H1 (cell line): ENCODE results near the gene EPB41L3. TPM values are rescaled to one million over a fixed set of nuclear protein-coding genes. Genes with fewer than 3 reads are reported as not detected.

Experiments
- CTCF ChIA-PET: fragments of 300-600 bp; sonication (Branson Sonifier 250); formaldehyde crosslinking; loops from one replicate; lab custom pipeline; 2021; ENCODE audit not compliant: partially characterized antibody; lab: Charles Lee
- POLR2A ChIA-PET: fragments of 300-600 bp; sonication (Branson Sonifier 250); formaldehyde crosslinking; loops from one replicate; lab custom pipeline; 2021; ENCODE audit warnings: inconsistent platforms; ENCODE audit not compliant: partially characterized antibody; lab: Charles Lee
- DNase-seq, 2 experiments: peaks; one replicate each; pipeline versions ENCODE4 v3.0.0 to v3.0.0-alpha.2; 2010 to 2022; ENCODE audit warnings: low spot score in 2 of 2, low read depth in 1 of 2, mixed read lengths in 1 of 2
- FAIRE-seq: peaks from 2 replicates; lab custom pipeline; 2011; peaks lifted over from hg19 to GRCh38; lab: Jason Lieb, UNC
- H2AFZ ChIP-seq: 2 replicates; pipeline ENCODE4 v1.8.1; 2012; ENCODE audit warnings: low read length, inconsistent platforms
- H2AK5ac ChIP-seq: 2 replicates; pipeline ENCODE4 v1.6.1; 2013; ENCODE audit warnings: low read depth, low read length
- H2BK120ac ChIP-seq: replicated peaks from 2 replicates; pipeline ENCODE3; 2013; ENCODE audit warnings: low read depth, low read length, inconsistent platforms
- H2BK12ac ChIP-seq: 2 replicates; pipeline ENCODE4 v1.6.1; 2013; ENCODE audit warnings: low read depth, low read length
- H2BK15ac ChIP-seq: 2 replicates; pipeline ENCODE4 v1.6.1; 2013; ENCODE audit warnings: low read length
- H2BK20ac ChIP-seq: 2 replicates; pipeline ENCODE4 v1.6.1; 2013; ENCODE audit warnings: low read length
- H2BK5ac ChIP-seq: 2 replicates; pipeline ENCODE4 v1.6.1; 2013; ENCODE audit warnings: low read depth, low read length
- H3K14ac ChIP-seq: 2 replicates; pipeline ENCODE4 v1.6.1; 2013; ENCODE audit warnings: inconsistent platforms; ENCODE audit not compliant: insufficient read length
- H3K18ac ChIP-seq: 2 replicates; pipeline ENCODE4 v1.6.1; 2013; ENCODE audit warnings: low read length; ENCODE audit errors: extremely low read depth
- H3K23ac ChIP-seq: 2 replicates; pipeline ENCODE4 v1.6.1; 2013; ENCODE audit warnings: inconsistent platforms; ENCODE audit not compliant: insufficient read length
- H3K23me2 ChIP-seq: 2 replicates; pipeline ENCODE4 v1.6.1; 2013; ENCODE audit warnings: low read depth, low read length
- H3K27ac ChIP-seq: 2 replicates; pipeline ENCODE4 v1.6.1; 2011; ENCODE audit warnings: low read depth, low read length, inconsistent platforms
- H3K27me3 ChIP-seq, 4 experiments: replicated peaks in 1 of 4; 1 replicate in 1 of 4; 2 replicates in 3 of 4; pipeline versions ENCODE4 v1.6.1 to v1.8.1; 2011 to 2013; ENCODE audit warnings: low read length in 3 of 4, mild to moderate bottlenecking in 3 of 4, inconsistent platforms in 2 of 4, mixed read lengths in 2 of 4, moderate library complexity in 1 of 4; ENCODE audit not compliant: control insufficient read depth in 3 of 4, insufficient read depth in 3 of 4; ENCODE audit errors: extremely low read depth in 1 of 4
- H3K36me3 ChIP-seq, 4 experiments: 2 replicates each; pipeline versions ENCODE4 v1.6.1 to v1.8.1; 2011 to 2013; ENCODE audit warnings: mild to moderate bottlenecking in 4 of 4, low read length in 3 of 4, moderate library complexity in 2 of 4, control low read depth in 1 of 4, inconsistent platforms in 1 of 4; ENCODE audit not compliant: insufficient read depth in 4 of 4, control insufficient read depth in 2 of 4
- H3K4ac ChIP-seq: replicated peaks from 2 replicates; pipeline ENCODE3; 2013; ENCODE audit warnings: low read length, low read depth, mixed read lengths, inconsistent platforms; ENCODE audit not compliant: insufficient read length
- H3K4me1 ChIP-seq, 4 experiments: replicated peaks in 1 of 4; 1 replicate in 1 of 4; 2 replicates in 3 of 4; pipeline versions ENCODE4 v1.6.1 to v1.8.1; 2011 to 2013; ENCODE audit warnings: low read length in 3 of 4, inconsistent platforms in 2 of 4, mixed read lengths in 1 of 4; ENCODE audit not compliant: insufficient read depth in 4 of 4, control insufficient read depth in 3 of 4
- H3K4me2 ChIP-seq, 2 experiments: 2 replicates each; pipeline versions ENCODE4 v1.6.1 to v1.8.1; 2011 to 2013; ENCODE audit warnings: low read depth in 2 of 2, low read length in 2 of 2, control low read depth in 1 of 2, inconsistent platforms in 1 of 2, mild to moderate bottlenecking in 1 of 2; ENCODE audit not compliant: insufficient read depth in 1 of 2
- H3K4me3 ChIP-seq, 4 experiments: fragments of 200-600, 300-600 bp in 1 of 4; sonication (generic), shearing (Covaris generic), sonication (Bioruptor Twin) in 1 of 4; 2 replicates each; pipeline versions ENCODE4 v1.5.1 to v1.8.1; 2011 to 2016; ENCODE audit warnings: low read length in 4 of 4, low read depth in 3 of 4, control low read depth in 2 of 4, inconsistent platforms in 2 of 4, mild to moderate bottlenecking in 2 of 4, mixed read lengths in 1 of 4, moderate library complexity in 1 of 4; ENCODE audit not compliant: insufficient read depth in 2 of 4; ENCODE audit errors: extremely low read depth in 1 of 4
- H3K56ac ChIP-seq: replicated peaks from 2 replicates; pipeline ENCODE3; 2013; ENCODE audit warnings: low read depth, mild to moderate bottlenecking, mixed read lengths, low read length, inconsistent platforms; ENCODE audit not compliant: insufficient read length
- H3K79me1 ChIP-seq: 2 replicates; pipeline ENCODE4 v1.6.1; 2013; ENCODE audit warnings: low read depth, low read length, control low read depth
- H3K79me2 ChIP-seq, 2 experiments: 2 replicates each; pipeline versions ENCODE4 v1.6.1 to v1.8.1; 2012 to 2013; ENCODE audit warnings: low read length in 2 of 2, mild to moderate bottlenecking in 2 of 2, inconsistent platforms in 1 of 2; ENCODE audit not compliant: insufficient read depth in 2 of 2, control insufficient read depth in 1 of 2
- H3K9ac ChIP-seq, 4 experiments: replicated peaks in 1 of 4; 1 replicate in 1 of 4; 2 replicates in 3 of 4; pipeline versions ENCODE4 v1.6.1 to v1.8.1; 2011 to 2013; ENCODE audit warnings: low read depth in 3 of 4, low read length in 3 of 4, control low read depth in 2 of 4, mild to moderate bottlenecking in 2 of 4, moderate library complexity in 2 of 4, inconsistent platforms in 1 of 4; ENCODE audit errors: extremely low read depth in 1 of 4
- H3K9me3 ChIP-seq, 2 experiments: 2 replicates each; pipeline versions ENCODE4 v1.6.1 to v1.8.1; 2012 to 2013; ENCODE audit warnings: mild to moderate bottlenecking in 2 of 2, moderate library complexity in 2 of 2, control low read depth in 1 of 2, inconsistent platforms in 1 of 2, low read depth in 1 of 2, low read length in 1 of 2, mixed read lengths in 1 of 2; ENCODE audit not compliant: insufficient read depth in 2 of 2
- H4K20me1 ChIP-seq, 2 experiments: replicated peaks in 1 of 2; 2 replicates each; pipeline versions ENCODE3 to v1.8.1; 2011 to 2013; ENCODE audit warnings: inconsistent platforms in 2 of 2, low read length in 2 of 2, mild to moderate bottlenecking in 1 of 2; ENCODE audit not compliant: insufficient read depth in 2 of 2, control insufficient read depth in 1 of 2
- H4K5ac ChIP-seq: 2 replicates; pipeline ENCODE4 v1.6.1; 2013; ENCODE audit warnings: low read length, low read depth, mixed read lengths, inconsistent platforms; ENCODE audit not compliant: insufficient read length
- H4K8ac ChIP-seq: 2 replicates; pipeline ENCODE4 v1.8.0; 2013; ENCODE audit warnings: mild to moderate bottlenecking, moderate library complexity, low read length, inconsistent platforms; ENCODE audit not compliant: insufficient read depth; ENCODE audit errors: extremely low read depth
- H4K91ac ChIP-seq: replicated peaks from 2 replicates; pipeline ENCODE3; 2013; ENCODE audit warnings: low read length, mixed read lengths, inconsistent platforms; ENCODE audit not compliant: insufficient read length
- ASH2L ChIP-seq: fragments of 200-600, 300-600 bp; sonication (generic); IDR thresholded peaks from one replicate; pipeline ENCODE4 v1.7.1; 2017; ENCODE audit warnings: low read length
- BCL11A ChIP-seq, 2 experiments: IDR thresholded peaks; one replicate each; pipeline ENCODE4 v1.6.1; 2011; ENCODE audit warnings: low read depth in 2 of 2, low read length in 2 of 2, mild to moderate bottlenecking in 2 of 2
- CBX8 ChIP-seq: fragments of 300-800, 300-1000 bp; sonication (generic); IDR thresholded peaks from 2 replicates; pipeline ENCODE4 v1.7.1; 2016; ENCODE audit warnings: low read depth, low read length, borderline replicate concordance
- CEBPB ChIP-seq: IDR thresholded peaks from 2 replicates; pipeline ENCODE4 v1.6.1; 2012; ENCODE audit warnings: low read depth, low read length
- RBBP5 ChIP-seq: IDR thresholded peaks from 2 replicates; pipeline ENCODE4 v1.7.1; 2012; ENCODE audit warnings: low read depth, mild to moderate bottlenecking, inconsistent platforms, low read length, moderate library complexity, borderline replicate concordance
- RNF2 ChIP-seq: fragments of 200-900, 300-1000 bp; sonication (generic); IDR thresholded peaks from 2 replicates; pipeline ENCODE4 v1.7.1; 2016; ENCODE audit warnings: borderline replicate concordance, low read depth, mild to moderate bottlenecking, antibody characterized with exemption, low read length; ENCODE audit not compliant: poor library complexity, severe bottlenecking; ENCODE audit errors: missing control alignments
- TBP ChIP-seq: IDR thresholded peaks from 2 replicates; pipeline ENCODE4 v1.6.1; 2011; ENCODE audit warnings: low read depth, low read length, improper control_type of control experiment
- ZNF274 ChIP-seq: IDR thresholded peaks from 2 replicates; pipeline ENCODE4 v1.7.0; 2012; ENCODE audit warnings: low read length, borderline replicate concordance; ENCODE audit errors: extremely low read depth
- WGBS, 2 experiments: shearing (Covaris generic) in 1 of 2; methylation state at CpG; one replicate each; pipeline versions ENCODE4 v1.1.6 to v1.1.7; 2013 to 2015; ENCODE audit warnings: low lambda C conversion rate in 2 of 2, mixed read lengths in 2 of 2, inconsistent platforms in 1 of 2, low coverage in 1 of 2, missing lambda C conversion rate in 1 of 2; ENCODE audit not compliant: insufficient replicate concordance in 2 of 2, insufficient coverage in 1 of 2, insufficient read length in 1 of 2; ENCODE audit errors: extremely low coverage in 1 of 2, missing lambda C conversion rate in 1 of 2; 5-methylcytosine and 5-hydroxymethylcytosine counted together
- polyA plus RNA-seq, 7 experiments: library from polyadenylated mRNA; depleted of rRNA in 3 of 7; stranded (reverse) in 5 of 7; unstranded in 2 of 7; fragments of >200 nt in 5 of 7; fragments of 200-250 nt in 2 of 7; gene quantifications; 1 replicate in 5 of 7; 2 replicates in 1 of 7; 4 replicates in 1 of 7; pipeline versions ENCODE4 v1.2.1 to v1.2.3, GENCODE V29; 2011 to 2013; ENCODE audit warnings: missing spikeins in 2 of 7, mixed read lengths in 2 of 7
- total RNA-seq: library from RNA; stranded (reverse); fragmentation: NEBNext Ultra II Directional; extraction: Animal tissue kit (Norgen Biotek cat#: 25700); gene quantifications from 2 replicates; pipeline ENCODE4 v1.2.1, GENCODE V29; 2021

Gene EPB41L3
- total and polyA plus RNA-seq, 2 of the 8 experiments (the other 6 are each of a cell fraction or from before 2014, with no cell fraction given), result 7.9 to 16.1 TPM

DNA sequence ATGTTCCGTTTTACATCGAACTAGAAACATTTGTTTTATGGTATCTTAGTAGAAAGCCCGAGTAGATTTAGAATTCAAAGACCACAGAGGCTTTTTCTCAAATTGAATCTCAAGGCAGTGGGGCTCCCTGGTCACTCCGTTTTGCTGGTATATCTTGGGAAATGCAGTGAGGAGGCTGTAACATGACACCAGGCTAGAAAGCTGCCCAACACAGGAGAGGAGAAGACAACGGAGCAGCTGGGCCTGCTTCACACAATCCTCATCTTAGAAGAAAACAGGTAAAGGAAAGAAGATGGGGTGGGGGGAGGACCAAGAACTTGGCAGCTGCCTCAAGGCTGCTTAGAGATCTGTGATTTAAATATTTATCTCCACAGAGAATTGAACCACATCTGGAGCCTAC lies 38.3 kb upstream of the EPB41L3 start:
- H2BK120ac ChIP-seq, result no peak overlapping the region
- H2AK5ac ChIP-seq, result no peak overlapping the region
- H3K18ac ChIP-seq, result no peak overlapping the region
- no peak overlapping the region for H3K9ac ChIP-seq
- FAIRE-seq (peak; percentile 85), DNase-seq (no peak)
- ChIA-PET POLR2A (interaction anchor here (1.2 kb wide), 1 partner anchor 20 kb away, joined by 3 read pairs; no protein-coding TSS in a partner anchor), CTCF (no interaction called here)
- no peak overlapping the region for H2BK15ac ChIP-seq
- no peak overlapping the region for H4K5ac ChIP-seq
- no peaks in the 10 kb centered on the region for H3K36me3 ChIP-seq
- peaks cover 0 to 13% (median 8%) of the 10 kb centered on the region in 4 experiments for H3K4me1 ChIP-seq
- H3K27me3 ChIP-seq, result no peaks in the 10 kb centered on the region
- no peak overlapping the region for H2BK5ac ChIP-seq
- H2AFZ ChIP-seq, result peak overlapping the region; percentile 68; the same call in 1 of the 2 replicates
- no peak overlapping the region for H3K14ac ChIP-seq
- H3K23me2 ChIP-seq, result no peaks in the 10 kb centered on the region
- H3K4me2 ChIP-seq, result peak overlapping the region; percentile 4 to 45; a peak in 2 of 4 replicates
- no peaks in the 10 kb centered on the region for H4K20me1 ChIP-seq
- H3K79me2 ChIP-seq, result no peaks in the 10 kb centered on the region
- no peak overlapping the region for H4K91ac ChIP-seq
- H3K79me1 ChIP-seq, result no peaks in the 10 kb centered on the region
- H3K4ac ChIP-seq, result no peak overlapping the region
- no peak overlapping the region for H3K27ac ChIP-seq
- H3K4me3 ChIP-seq, result no peak overlapping the region
- H2BK12ac ChIP-seq, result no peak overlapping the region; the same call in 1 of the 2 replicates
- H2BK20ac ChIP-seq, result no peak overlapping the region
- no peak overlapping the region for H3K56ac ChIP-seq
- no peak overlapping the region for H4K8ac ChIP-seq
- 35% methylated on average over 5 of the region's 5 CpGs; no CpG with 5 or more reads in 1 of the 2 experiments for WGBS, 2 experiments
- no peaks in the 10 kb centered on the region for H3K9me3 ChIP-seq
- no peak overlapping the region for H3K23ac ChIP-seq
- TF ChIP-seq CBX8, result no peak
- TF ChIP-seq CEBPB, result no peak
- 0 out of 2 replicates have a peak, but pooled peaks have one; percentile 29 for TF ChIP-seq RBBP5
- TF ChIP-seq ASH2L, result peak; percentile 32
- no peak for TF ChIP-seq TBP
- TF ChIP-seq ZNF274, result no peak
- TF ChIP-seq BCL11A (IDR thresholded peaks at IDR 0.05; ENCODE audit: low read depth in 2 of 2, low read length in 2 of 2), result no peak
- TF ChIP-seq RNF2, result no peak
